ENCODE data around the gene KANK3.

DNA sequence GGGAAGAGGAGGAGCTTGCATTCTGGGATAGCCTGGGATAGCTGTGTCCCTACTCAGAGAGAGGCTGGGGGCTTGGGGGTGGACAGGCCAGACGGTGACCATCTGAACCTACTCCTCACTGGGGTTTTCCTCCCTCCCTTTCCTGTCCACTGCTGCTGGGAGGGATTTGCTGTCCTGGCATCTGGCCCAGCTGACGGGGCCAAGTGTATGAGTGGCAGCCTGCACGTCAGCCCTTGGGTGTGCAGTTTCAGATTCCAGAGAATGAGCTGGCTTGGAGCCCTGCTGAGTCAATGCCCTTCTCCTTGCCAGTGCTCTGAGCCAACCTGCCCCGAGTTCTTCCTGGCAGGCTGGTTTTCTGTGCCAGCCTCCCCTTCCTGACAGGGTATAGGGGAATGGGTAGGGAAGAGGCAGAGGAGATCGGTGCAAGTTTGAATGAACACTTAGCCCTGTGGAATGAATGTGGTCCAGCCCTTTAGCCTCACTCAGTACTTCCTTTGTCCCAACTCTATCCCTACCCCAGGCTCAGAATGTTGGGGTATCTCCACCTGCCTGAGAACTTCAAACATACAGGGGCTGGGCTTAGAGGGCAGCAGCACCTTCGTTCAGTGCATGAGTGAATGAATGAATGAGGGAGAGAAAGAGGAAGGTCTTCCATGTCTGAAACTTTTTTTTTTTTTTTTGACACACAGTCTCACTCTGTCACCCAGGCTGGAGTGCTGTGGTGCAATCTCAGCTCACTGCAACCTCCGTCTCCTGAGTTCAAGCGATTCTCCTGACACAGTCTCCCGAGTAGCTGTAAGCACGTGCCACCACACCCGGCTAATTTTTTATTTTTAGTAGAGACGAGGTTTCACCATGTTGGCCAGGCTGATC lies 19.1 kb upstream of the KANK3 start:
- TF ChIP-seq, protein P1, sequence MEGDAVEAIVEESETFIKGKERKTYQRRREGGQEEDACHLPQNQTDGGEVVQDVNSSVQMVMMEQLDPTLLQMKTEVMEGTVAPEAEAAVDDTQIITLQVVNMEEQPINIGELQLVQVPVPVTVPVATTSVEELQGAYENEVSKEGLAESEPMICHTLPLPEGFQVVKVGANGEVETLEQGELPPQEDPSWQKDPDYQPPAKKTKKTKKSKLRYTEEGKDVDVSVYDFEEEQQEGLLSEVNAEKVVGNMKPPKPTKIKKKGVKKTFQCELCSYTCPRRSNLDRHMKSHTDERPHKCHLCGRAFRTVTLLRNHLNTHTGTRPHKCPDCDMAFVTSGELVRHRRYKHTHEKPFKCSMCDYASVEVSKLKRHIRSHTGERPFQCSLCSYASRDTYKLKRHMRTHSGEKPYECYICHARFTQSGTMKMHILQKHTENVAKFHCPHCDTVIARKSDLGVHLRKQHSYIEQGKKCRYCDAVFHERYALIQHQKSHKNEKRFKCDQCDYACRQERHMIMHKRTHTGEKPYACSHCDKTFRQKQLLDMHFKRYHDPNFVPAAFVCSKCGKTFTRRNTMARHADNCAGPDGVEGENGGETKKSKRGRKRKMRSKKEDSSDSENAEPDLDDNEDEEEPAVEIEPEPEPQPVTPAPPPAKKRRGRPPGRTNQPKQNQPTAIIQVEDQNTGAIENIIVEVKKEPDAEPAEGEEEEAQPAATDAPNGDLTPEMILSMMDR (conservative IDR thresholded peaks at IDR 0.05; ENCODE audit: low read length) = no peak
- TF ChIP-seq EZH2phosphoT487 (IDR thresholded peaks at IDR 0.05; ENCODE audit: borderline replicate concordance, low read depth, low read length) = no peak
